ENCODE measurements around the gene GPR108. TPM values are rescaled to one million over a fixed set of nuclear protein-coding genes. Genes with fewer than 3 reads are reported as not detected.

The GPR108 gene
- total RNA-seq, 1 donor from 2014 or later = 58.2 TPM

- DNase-seq (ENCODE audit: low read depth) = no peak
- TF ChIP-seq CTCF (conservative IDR thresholded peaks at IDR 0.05; ENCODE audit: low read depth, low read length) = no peak
- H3K4me3 ChIP-seq (ENCODE audit: low read depth, low read length) = no peak overlapping the region
Measured at GRCh38 chr19:6729573-6730152, 7.7 kb downstream of the GPR108 start.

GRCh38 chr19:6728346-6728745 is 9.0 kb downstream of the GPR108 start:
- H3K4me3 ChIP-seq (ENCODE audit: low read depth, low read length) = no peak overlapping the region

GRCh38 chr19:6725513-6726231 is 11.7 kb downstream of the GPR108 start:
- TF ChIP-seq CTCF (conservative IDR thresholded peaks at IDR 0.05; ENCODE audit: low read depth, low read length) = no peak
- no peak for DNase-seq (ENCODE audit: low read depth)
- no peak overlapping the region for H3K4me3 ChIP-seq (ENCODE audit: low read depth, low read length)

More at GRCh38 chr19:6728346-6728745, 9.0 kb downstream of the GPR108 start:
- TF ChIP-seq CTCF (conservative IDR thresholded peaks at IDR 0.05; ENCODE audit: low read depth, low read length) = no peak
- no peak for DNase-seq (ENCODE audit: low read depth)

- TF ChIP-seq CTCF (conservative IDR thresholded peaks at IDR 0.05; ENCODE audit: low read depth, low read length) = no peak
- no peak overlapping the region for H3K4me3 ChIP-seq (ENCODE audit: low read depth, low read length)
- DNase-seq (ENCODE audit: low read depth) = no peak
Measured at GRCh38 chr19:6724631-6725492, 12.5 kb downstream of the GPR108 start.

GRCh38 chr19:6723738-6724137 is 13.6 kb downstream of the GPR108 start:
- no peak overlapping the region for H3K4me3 ChIP-seq (ENCODE audit: low read depth, low read length)
- TF ChIP-seq CTCF (conservative IDR thresholded peaks at IDR 0.05; ENCODE audit: low read depth, low read length) = no peak
- no peak for DNase-seq (ENCODE audit: low read depth)

GRCh38 chr19:6723108-6723618 is 14.2 kb downstream of the GPR108 start:
- no peak overlapping the region for H3K4me3 ChIP-seq (ENCODE audit: low read depth, low read length)
- DNase-seq (ENCODE audit: low read depth) = no peak
- TF ChIP-seq CTCF (conservative IDR thresholded peaks at IDR 0.05; ENCODE audit: low read depth, low read length) = no peak
